Measurements from ENCODE around the gene SLCO4A1.

The SLCO4A1 gene

DNA sequence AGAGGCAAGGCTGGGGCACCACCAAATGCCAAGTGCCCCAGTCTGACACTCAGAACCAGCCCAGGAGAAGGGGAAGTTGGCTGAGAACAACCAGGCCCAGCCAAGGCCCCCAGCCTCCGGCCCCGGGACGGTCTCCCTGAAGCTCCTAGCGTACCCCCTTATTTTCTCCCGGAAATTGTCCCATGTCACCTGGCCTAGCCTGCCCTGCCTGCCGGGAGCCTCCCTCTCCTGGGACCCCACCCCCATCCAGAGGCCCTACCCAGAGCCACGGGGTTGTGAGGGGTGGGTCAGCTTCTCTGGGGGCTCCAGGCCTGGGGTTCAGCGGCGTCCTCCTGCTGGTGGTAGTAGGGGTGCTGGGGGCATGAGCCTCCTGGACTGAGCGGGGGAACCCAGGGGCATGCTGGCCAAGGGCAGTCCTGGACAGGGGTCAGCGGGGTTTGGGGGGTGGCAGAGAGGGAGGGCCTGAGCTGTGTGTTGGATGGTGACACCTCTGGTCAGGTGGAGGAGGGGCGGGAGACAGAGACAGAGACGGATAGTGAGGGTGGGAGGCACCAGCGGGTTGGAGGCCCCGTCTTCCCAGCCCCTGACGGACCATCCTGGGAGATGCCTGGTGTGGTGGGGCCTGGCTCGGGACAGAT is 7.9 kb upstream of the SLCO4A1 start:
- no peak for DNase-seq (ENCODE audit: low spot score in 2 of 2)
- Histone ChIP-seq H3K36me3 (replicated peaks) (no peaks in the 10 kb centered on the region), H3K4me1 (no peaks in the 10 kb centered on the region), H3K4me3 (no peak overlapping the region), H3K27me3 (ENCODE audit: low read depth) (peaks cover 8% of the 10 kb centered on the region; the same call in 1 of the 2 replicates), H3K9me3 (no peaks in the 10 kb centered on the region)
- in situ Hi-C loops (cut with MboI; ENCODE audit: low sequenced_read_pairs): no loop called here

- H3K4me1 ChIP-seq: no peaks in the 10 kb centered on the region
- peaks cover 8% of the 10 kb centered on the region; the same call in 1 of the 2 replicates for H3K27me3 ChIP-seq (ENCODE audit: low read depth)
- no peaks in the 10 kb centered on the region for H3K9me3 ChIP-seq
- no peak for DNase-seq (ENCODE audit: low spot score in 2 of 2)
- no peak overlapping the region for H3K4me3 ChIP-seq
- in situ Hi-C loops (cut with MboI; ENCODE audit: low sequenced_read_pairs): no loop called here
- H3K36me3 ChIP-seq (replicated peaks): no peaks in the 10 kb centered on the region
These were observed 7.1 kb upstream of the SLCO4A1 start for GRCh38 chr20:62635232-62635631.

DNA sequence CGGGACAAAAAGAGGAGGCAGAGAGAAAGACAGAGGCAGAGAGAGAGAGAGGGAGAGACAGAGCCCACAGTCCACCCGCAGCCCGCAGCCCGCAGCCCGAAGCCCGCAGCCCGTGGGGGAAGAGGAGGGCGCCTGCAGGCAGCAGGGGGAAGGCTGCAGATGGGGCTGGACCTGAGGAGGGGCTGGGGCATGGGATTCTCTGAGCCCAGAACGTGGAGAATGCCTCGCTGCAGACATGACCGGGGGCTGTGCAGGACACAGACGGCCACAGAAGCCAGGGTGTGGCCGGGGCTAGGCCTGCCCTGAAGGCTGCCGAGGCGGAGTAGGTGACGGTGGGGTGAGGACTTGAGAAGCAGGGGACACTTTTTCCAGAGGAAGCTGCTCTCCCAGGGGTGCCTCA is 6.5 kb upstream of the SLCO4A1 start:
- no peaks in the 10 kb centered on the region for H3K36me3 ChIP-seq (replicated peaks)
- no peaks in the 10 kb centered on the region for H3K9me3 ChIP-seq
- in situ Hi-C loops (cut with MboI; ENCODE audit: low sequenced_read_pairs): no loop called here
- no peak for DNase-seq (ENCODE audit: low spot score in 2 of 2)
- no peaks in the 10 kb centered on the region for H3K4me1 ChIP-seq
- H3K4me3 ChIP-seq: no peak overlapping the region
- H3K27me3 ChIP-seq (ENCODE audit: low read depth): peaks cover 8% of the 10 kb centered on the region; the same call in 1 of the 2 replicates

GRCh38 chr20:62636446-62636845 is 5.9 kb upstream of the SLCO4A1 start:
- no peaks in the 10 kb centered on the region for H3K9me3 ChIP-seq
- H3K27me3 ChIP-seq (ENCODE audit: low read depth): peaks cover 8% of the 10 kb centered on the region; the same call in 1 of the 2 replicates
- peaks cover 1% of the 10 kb centered on the region for H3K4me1 ChIP-seq
- DNase-seq (ENCODE audit: low spot score in 2 of 2): no peak
- no peaks in the 10 kb centered on the region for H3K36me3 ChIP-seq (replicated peaks)
- in situ Hi-C loops (cut with MboI; ENCODE audit: low sequenced_read_pairs): no loop called here
- H3K4me3 ChIP-seq: no peak overlapping the region

GRCh38 chr20:62637110-62637509 is 5.2 kb upstream of the SLCO4A1 start:
- no peaks in the 10 kb centered on the region for H3K9me3 ChIP-seq
- no peak for DNase-seq (ENCODE audit: low spot score in 2 of 2)
- in situ Hi-C loops (cut with MboI; ENCODE audit: low sequenced_read_pairs): no loop called here
- peaks cover 7% of the 10 kb centered on the region for H3K4me1 ChIP-seq
- H3K27me3 ChIP-seq (ENCODE audit: low read depth): peaks cover 8% of the 10 kb centered on the region; the same call in 1 of the 2 replicates
- no peak overlapping the region for H3K4me3 ChIP-seq
- H3K36me3 ChIP-seq (replicated peaks): no peaks in the 10 kb centered on the region

DNA sequence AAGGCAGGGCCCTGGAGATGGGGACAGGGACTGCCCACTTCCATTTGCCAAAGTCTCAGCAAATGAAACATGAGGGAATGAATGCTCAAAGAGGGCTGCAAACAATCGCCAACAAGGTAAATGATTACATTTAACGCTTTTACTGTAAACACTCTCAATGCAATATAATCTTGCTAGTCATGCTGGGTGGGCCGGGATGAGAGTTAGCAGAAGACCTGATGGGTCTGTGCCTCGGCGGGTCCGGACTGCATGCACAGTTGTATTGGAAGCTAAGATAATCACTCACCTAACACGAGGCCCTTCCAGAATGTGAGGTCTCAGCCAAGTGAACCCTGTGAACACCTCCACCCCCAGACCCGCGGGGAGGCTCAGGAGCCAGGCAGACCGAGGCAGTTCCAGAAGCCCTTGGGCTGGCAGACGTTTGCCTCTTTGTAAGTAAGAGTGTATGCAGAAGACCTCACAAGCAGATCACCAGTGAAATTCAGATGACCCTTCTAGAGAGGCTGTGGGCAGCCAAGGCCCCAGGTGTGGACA is 4.7 kb upstream of the SLCO4A1 start:
- no peak overlapping the region for H3K4me3 ChIP-seq
- in situ Hi-C loops (cut with MboI; ENCODE audit: low sequenced_read_pairs): no loop called here
- DNase-seq (ENCODE audit: low spot score in 2 of 2): no peak
- no peaks in the 10 kb centered on the region for H3K36me3 ChIP-seq (replicated peaks)
- peaks cover 4% of the 10 kb centered on the region; the same call in 1 of the 2 replicates for H3K27me3 ChIP-seq (ENCODE audit: low read depth)
- H3K9me3 ChIP-seq: no peaks in the 10 kb centered on the region
- H3K4me1 ChIP-seq: peaks cover 7% of the 10 kb centered on the region

- Histone ChIP-seq H3K4me3 (no peak overlapping the region), H3K36me3 (replicated peaks) (no peaks in the 10 kb centered on the region), H3K9me3 (no peaks in the 10 kb centered on the region), H3K27me3 (ENCODE audit: low read depth) (no peaks in the 10 kb centered on the region), H3K4me1 (peaks cover 7% of the 10 kb centered on the region)
- in situ Hi-C loops (cut with MboI; ENCODE audit: low sequenced_read_pairs): no loop called here
- DNase-seq (ENCODE audit: low spot score in 2 of 2): no peak
These were observed 4.2 kb upstream of the SLCO4A1 start for GRCh38 chr20:62638055-62638570.

- H3K27me3 ChIP-seq (ENCODE audit: low read depth): no peaks in the 10 kb centered on the region
These were observed 3.5 kb upstream of the SLCO4A1 start for GRCh38 chr20:62638679-62639406.

DNA sequence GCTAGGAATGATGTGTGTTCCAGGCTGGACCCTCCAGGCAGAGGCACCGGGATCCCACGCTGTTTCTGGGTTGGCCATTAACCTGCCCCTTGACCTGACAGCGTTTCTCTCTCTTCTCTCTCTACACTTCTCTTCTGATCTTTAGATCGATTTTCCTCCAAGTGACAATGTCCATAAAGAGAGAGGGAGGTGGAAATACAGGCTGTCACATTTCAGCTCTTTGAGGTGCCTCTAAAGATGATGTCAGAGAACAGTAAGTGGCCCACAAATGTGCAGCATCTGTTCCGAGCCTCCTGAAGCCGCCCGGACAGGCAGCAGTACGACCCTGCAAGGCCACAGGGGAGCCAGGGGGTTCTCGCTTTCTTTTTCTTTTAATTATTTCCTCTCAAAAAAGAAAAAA is 2.5 kb upstream of the SLCO4A1 start:
- no peak for DNase-seq (ENCODE audit: low spot score in 2 of 2)
- Histone ChIP-seq H3K36me3 (replicated peaks) (peaks cover 3% of the 10 kb centered on the region; the same call in 1 of the 2 replicates), H3K9me3 (no peaks in the 10 kb centered on the region), H3K27me3 (ENCODE audit: low read depth) (no peaks in the 10 kb centered on the region), H3K4me1 (peaks cover 13% of the 10 kb centered on the region), H3K4me3 (no peak overlapping the region)
- in situ Hi-C loops (cut with MboI; ENCODE audit: low sequenced_read_pairs): no loop called here

More at GRCh38 chr20:62638679-62639406, 3.5 kb upstream of the SLCO4A1 start:
- H3K36me3 ChIP-seq (replicated peaks): no peaks in the 10 kb centered on the region
- no peaks in the 10 kb centered on the region for H3K9me3 ChIP-seq
- H3K4me3 ChIP-seq: no peak overlapping the region
- H3K4me1 ChIP-seq: peaks cover 11% of the 10 kb centered on the region
- no peak for DNase-seq (ENCODE audit: low spot score in 2 of 2)
- in situ Hi-C loops (cut with MboI; ENCODE audit: low sequenced_read_pairs): no loop called here

DNA sequence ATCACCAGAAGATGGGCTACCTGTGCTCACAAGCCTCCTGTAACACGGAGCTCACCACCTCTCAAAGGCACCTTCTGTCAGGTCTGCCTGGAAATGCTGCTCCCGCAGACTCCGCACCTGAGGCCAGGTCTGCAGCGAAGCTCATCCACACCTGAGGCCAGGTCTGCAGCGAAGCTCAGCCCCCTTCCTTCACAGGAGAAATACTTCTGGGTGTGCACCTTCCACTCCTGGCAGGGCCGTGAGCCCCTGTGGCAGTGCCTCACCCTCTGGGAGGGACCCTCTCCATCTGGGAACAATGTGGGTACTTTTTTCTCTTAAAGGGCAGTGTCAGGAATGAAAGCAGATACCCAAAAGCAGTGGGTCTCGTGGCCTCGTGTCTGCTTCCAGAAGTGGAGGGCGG is 1.4 kb upstream of the SLCO4A1 start:
- no peak for DNase-seq (ENCODE audit: low spot score in 2 of 2)
- no peak overlapping the region for H3K4me3 ChIP-seq
- H3K9me3 ChIP-seq: no peaks in the 10 kb centered on the region
- peaks cover 3% of the 10 kb centered on the region; the same call in 1 of the 2 replicates for H3K36me3 ChIP-seq (replicated peaks)
- H3K4me1 ChIP-seq: peaks cover 13% of the 10 kb centered on the region
- no peaks in the 10 kb centered on the region for H3K27me3 ChIP-seq (ENCODE audit: low read depth)
- in situ Hi-C loops (cut with MboI; ENCODE audit: low sequenced_read_pairs): no loop called here

DNA sequence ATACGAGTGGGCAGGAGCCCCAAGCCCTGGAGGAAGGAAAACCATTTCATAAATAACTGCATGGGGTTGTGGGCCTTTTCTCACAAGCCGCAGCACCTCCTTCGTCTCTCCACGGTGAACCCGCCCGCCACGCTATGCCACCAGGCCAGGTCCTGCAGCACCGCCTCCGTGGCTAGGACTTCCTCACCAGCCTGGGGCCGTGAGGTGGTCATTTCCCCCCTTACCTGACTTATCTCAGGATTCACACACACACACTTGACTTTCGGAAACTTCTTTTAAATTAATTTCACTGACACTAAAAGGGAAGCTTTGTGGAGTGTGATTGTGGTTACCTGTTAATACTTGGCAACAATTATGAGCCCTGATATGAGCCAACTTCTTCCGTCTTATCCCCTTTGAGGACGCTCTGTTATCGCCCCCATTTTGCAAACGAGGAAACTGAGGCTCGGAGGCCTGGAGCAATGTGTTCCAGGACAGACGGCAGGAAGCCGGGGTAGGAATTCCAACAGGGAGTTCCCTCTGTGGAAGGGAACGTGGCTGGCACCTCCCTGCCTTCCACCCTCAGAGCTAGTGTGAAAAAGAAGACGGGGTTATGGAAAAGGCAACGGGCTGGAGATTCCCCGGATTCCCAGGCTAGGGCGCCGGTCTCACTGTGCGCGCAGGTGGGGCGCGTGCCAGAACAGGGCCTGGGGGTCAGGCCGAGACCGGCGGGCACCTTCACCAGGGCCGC is 817 bp upstream of the SLCO4A1 start:
- DNase-seq (ENCODE audit: low spot score in 2 of 2): no peak
- in situ Hi-C loops (cut with MboI; ENCODE audit: low sequenced_read_pairs): no loop called here
- H3K4me1 ChIP-seq: peaks cover 13% of the 10 kb centered on the region
- peaks cover 3% of the 10 kb centered on the region; the same call in 1 of the 2 replicates for H3K36me3 ChIP-seq (replicated peaks)
- H3K4me3 ChIP-seq: peak overlapping the region; percentile 66
- no peaks in the 10 kb centered on the region for H3K9me3 ChIP-seq
- no peaks in the 10 kb centered on the region for H3K27me3 ChIP-seq (ENCODE audit: low read depth)

- peaks cover 6% of the 10 kb centered on the region; the same call in 1 of the 2 replicates for H3K36me3 ChIP-seq (replicated peaks)
- DNase-seq (ENCODE audit: low spot score in 2 of 2): peak in 1 of 2 experiments; percentile 54
These were observed 590 bp downstream of the SLCO4A1 start for GRCh38 chr20:62642666-62643520.

More at GRCh38 chr20:62642666-62643520, 590 bp downstream of the SLCO4A1 start:
- in situ Hi-C loops (cut with MboI; ENCODE audit: low sequenced_read_pairs): no loop called here
- Histone ChIP-seq H3K27me3 (ENCODE audit: low read depth) (no peaks in the 10 kb centered on the region), H3K4me1 (peaks cover 13% of the 10 kb centered on the region), H3K9me3 (no peaks in the 10 kb centered on the region), H3K4me3 (peak overlapping the region; percentile 66)

Measured in HAP-1 (cell line).